Psoas muscle (tissue), 8 donors: Measurements from ENCODE around the gene HK1. TPM values are rescaled to one million over a fixed set of nuclear protein-coding genes. Genes with fewer than 3 reads are reported as not detected.

Source experiments
- ATAC-seq, 4 donors: fragments of 200-7000 bp; cut with Tn5 transposase; one replicate each; pipeline ENCODE4 v1.9.1; 2020; ENCODE audit warnings: moderate library complexity in 3 of 4, mild to moderate bottlenecking in 2 of 4
- DNase-seq, 2 donors: peaks; one replicate each; pipeline ENCODE4 v3.0.0-alpha.2; 2020
- H3K27ac ChIP-seq: fragments of 200-600 bp; one replicate; pipeline ENCODE4 v1.8.0; 2022
- H3K27me3 ChIP-seq, 3 donors: fragments of 200-600 bp in 1 of 3; one replicate each; pipeline versions ENCODE4 v1.6.1 to v1.8.0; 2013 to 2022; ENCODE audit warnings: low read length in 2 of 3, mild to moderate bottlenecking in 2 of 3, moderate library complexity in 1 of 3; ENCODE audit not compliant: insufficient read depth in 3 of 3
- H3K36me3 ChIP-seq, 2 donors: fragments of 200-600 bp in 1 of 2; one replicate each; pipeline versions ENCODE4 v1.6.1 to v1.8.0; 2013 to 2022; ENCODE audit warnings: low read depth in 1 of 2, mild to moderate bottlenecking in 1 of 2, moderate library complexity in 1 of 2; ENCODE audit not compliant: insufficient read depth in 1 of 2
- H3K4me1 ChIP-seq: fragments of 200-600 bp; one replicate; pipeline ENCODE4 v1.8.0; 2022
- H3K4me3 ChIP-seq: fragments of 200-600 bp; one replicate; pipeline ENCODE4 v1.8.0; 2022; ENCODE audit warnings: mild to moderate bottlenecking
- H3K9me3 ChIP-seq: fragments of 200-600 bp; one replicate; pipeline ENCODE4 v1.8.0; 2022
- WGBS, 3 donors: extraction: QIAGEN DNeasy Blood & Tissue Kit; methylation state at CpG; one replicate each; pipeline versions ENCODE4 v1.1.6 to v1.1.7; 2013; 5-methylcytosine and 5-hydroxymethylcytosine counted together
- intact Hi-C, 2 donors: fragments of 100-400 bp; cut with DNase I; formaldehyde crosslinking; loops; one replicate each; pipeline versions ENCODE4 v1.11.0 to v1.14.2; 2022
- polyA plus RNA-seq, 3 donors: library from polyadenylated mRNA; stranded (reverse); fragments of 200-250 nt; gene quantifications; one replicate each; pipeline ENCODE4 v1.2.3, GENCODE V29; 2013
- total RNA-seq, 4 donors: library from RNA; stranded (reverse); fragmentation: NEBNext Ultra II Directional in 2 of 4; extraction: Animal tissue kit (Norgen Biotek cat#: 25700) in 2 of 4; gene quantifications; one replicate each; pipeline versions ENCODE4 v1.2.1 to v1.2.4, GENCODE V29; 2021 to 2023
- TF ChIP-seq, protein P1 (sequence below): fragments of 200-600 bp; IDR thresholded peaks from one replicate; pipeline ENCODE4 v1.8.0; 2022; ENCODE audit warnings: antibody characterized with exemption
- donor health status: healthy with polysubstance abuse.
- donor health status: DM: no; HTN: no; CAD: no; lungs with moderate emphysema.
- donor health status: Bipolar disorder and iron deficiency.
- donor health status: healthy.
- donor health status: DM: yes; HTN: yes; CAD: no.
- donor health status: DM: no; HTN: no; CAD: no.
- donor health status: DM: no; HTN: no; CAD: no.
- donor health status: DM: yes; HTN: yes; CAD: no.

HK1 gene
- total and polyA plus RNA-seq, 7 donors, result 134 to 336 (median 254) TPM

DNA sequence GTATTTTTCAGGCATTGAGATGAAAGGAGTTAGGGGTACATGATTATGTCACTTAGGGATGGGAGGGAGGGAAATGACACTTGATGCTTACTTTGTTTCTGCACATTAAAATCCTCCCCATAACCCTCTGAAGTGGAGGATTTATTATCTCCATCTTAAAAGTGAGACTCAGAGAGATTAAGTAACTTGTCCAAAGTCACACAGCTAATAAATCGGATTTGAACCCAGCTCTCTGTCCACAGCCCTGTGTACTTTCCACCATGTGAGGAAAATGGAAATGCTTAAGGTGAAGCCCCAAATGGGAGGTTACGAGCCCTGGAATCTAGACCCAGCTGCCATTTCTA is 58.6 kb downstream of the HK1 start:
- H3K9me3 ChIP-seq, result no peaks in the 10 kb centered on the region
- peaks cover 84% of the 10 kb centered on the region for H3K4me1 ChIP-seq
- DNase-seq, result no peak
- no peaks in the 10 kb centered on the region for H3K36me3 ChIP-seq
- H3K4me3 ChIP-seq, result no peak overlapping the region
- H3K27ac ChIP-seq, result peak overlapping the region; percentile 43
- no peak for ATAC-seq
- TF ChIP-seq, protein P1, sequence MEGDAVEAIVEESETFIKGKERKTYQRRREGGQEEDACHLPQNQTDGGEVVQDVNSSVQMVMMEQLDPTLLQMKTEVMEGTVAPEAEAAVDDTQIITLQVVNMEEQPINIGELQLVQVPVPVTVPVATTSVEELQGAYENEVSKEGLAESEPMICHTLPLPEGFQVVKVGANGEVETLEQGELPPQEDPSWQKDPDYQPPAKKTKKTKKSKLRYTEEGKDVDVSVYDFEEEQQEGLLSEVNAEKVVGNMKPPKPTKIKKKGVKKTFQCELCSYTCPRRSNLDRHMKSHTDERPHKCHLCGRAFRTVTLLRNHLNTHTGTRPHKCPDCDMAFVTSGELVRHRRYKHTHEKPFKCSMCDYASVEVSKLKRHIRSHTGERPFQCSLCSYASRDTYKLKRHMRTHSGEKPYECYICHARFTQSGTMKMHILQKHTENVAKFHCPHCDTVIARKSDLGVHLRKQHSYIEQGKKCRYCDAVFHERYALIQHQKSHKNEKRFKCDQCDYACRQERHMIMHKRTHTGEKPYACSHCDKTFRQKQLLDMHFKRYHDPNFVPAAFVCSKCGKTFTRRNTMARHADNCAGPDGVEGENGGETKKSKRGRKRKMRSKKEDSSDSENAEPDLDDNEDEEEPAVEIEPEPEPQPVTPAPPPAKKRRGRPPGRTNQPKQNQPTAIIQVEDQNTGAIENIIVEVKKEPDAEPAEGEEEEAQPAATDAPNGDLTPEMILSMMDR, result no peak
- H3K27me3 ChIP-seq, result no peaks in the 10 kb centered on the region
- intact Hi-C loops, result no loop called here
- WGBS, 3 donors, result 80 to 95% (median 90%) methylated on average over 2 of the region's 2 CpGs

DNA sequence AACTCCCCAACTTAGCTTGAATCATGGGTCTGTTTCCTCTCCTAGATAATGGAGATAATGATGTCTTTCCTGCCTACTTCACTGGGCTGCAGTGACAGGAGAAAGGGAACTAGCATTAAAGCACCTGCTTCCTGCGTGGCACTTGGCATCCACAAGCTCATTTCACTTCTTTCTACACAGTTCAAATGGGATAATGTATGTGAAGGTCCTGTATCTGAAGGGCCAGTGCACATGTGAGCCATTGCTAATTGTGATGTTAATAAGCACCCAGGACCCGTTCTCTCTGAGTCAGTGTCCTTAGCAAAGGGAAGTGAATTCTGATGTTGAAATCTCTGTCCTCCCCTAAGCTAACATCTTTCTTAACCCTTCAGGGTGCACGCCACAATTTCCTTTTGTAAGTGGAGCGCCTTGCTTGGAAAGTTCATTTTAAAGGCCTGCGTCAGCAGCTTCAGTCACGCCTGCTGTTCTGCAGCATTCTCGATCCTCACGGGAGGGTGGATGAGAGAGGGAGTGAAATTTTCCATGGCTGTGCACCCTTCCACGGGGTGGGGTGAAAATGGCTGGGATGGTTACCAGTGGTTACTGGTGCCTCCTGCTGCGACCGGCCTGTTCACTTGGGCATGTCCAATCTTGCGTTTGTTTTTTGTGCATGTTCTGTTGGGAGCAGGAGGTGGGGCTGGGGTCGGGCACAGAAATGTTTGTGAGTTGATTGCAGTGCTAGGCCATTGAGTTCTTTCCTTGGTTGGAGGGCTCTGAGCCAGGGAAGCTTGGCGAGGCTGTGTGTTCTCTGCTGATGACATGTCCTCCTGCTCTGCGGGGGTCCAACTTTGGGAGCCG is 59.2 kb downstream of the HK1 start:
- intact Hi-C loops, result no loop called here
- DNase-seq (peak in 1 of 2 donors; percentile 56), ATAC-seq (peak in 3 of 4 donors; percentile 67 to 82 (median 76))
- H3K4me1 ChIP-seq, result peaks cover 87% of the 10 kb centered on the region
- H3K27ac ChIP-seq, result peak overlapping the region; percentile 43
- no peak overlapping the region for H3K4me3 ChIP-seq
- TF ChIP-seq, protein P1, result no peak
- no peaks in the 10 kb centered on the region for H3K9me3 ChIP-seq
- H3K27me3 ChIP-seq, result no peaks in the 10 kb centered on the region
- no peaks in the 10 kb centered on the region for H3K36me3 ChIP-seq
- 33 to 67% (median 47%) methylated on average over 16 of the region's 16 CpGs for WGBS, 3 donors

GRCh38 chr10:69338133-69338456 is 59.8 kb downstream of the HK1 start:
- Histone ChIP-seq H3K27ac (peak overlapping the region; percentile 43), H3K36me3 (no peaks in the 10 kb centered on the region), H3K9me3 (no peaks in the 10 kb centered on the region), H3K4me3 (no peak overlapping the region), H3K27me3 (no peaks in the 10 kb centered on the region), H3K4me1 (peaks cover 81% of the 10 kb centered on the region)
- DNase-seq (peak in 1 of 2 donors; percentile 52), ATAC-seq (peak in 2 of 4 donors; percentile 8 to 15)
- intact Hi-C loops, result no loop called here
- TF ChIP-seq, protein P1, result no peak
- 66 to 91% (median 66%) methylated on average over 8 of the region's 8 CpGs for WGBS, 3 donors

GRCh38 chr10:69338547-69339450 is 60.5 kb downstream of the HK1 start:
- DNase-seq, result peak in 1 of 2 donors; percentile 51
- ATAC-seq, result peak in 2 of 4 donors; percentile 24 to 46
- TF ChIP-seq, protein P1, result no peak
- Histone ChIP-seq H3K27me3 (no peaks in the 10 kb centered on the region), H3K4me3 (no peak overlapping the region), H3K9me3 (no peaks in the 10 kb centered on the region), H3K36me3 (peaks cover 0 to 6% of the 10 kb centered on the region in 2 donors), H3K27ac (peak overlapping the region; percentile 48), H3K4me1 (peaks cover 81% of the 10 kb centered on the region)
- WGBS, 3 donors, result 53 to 69% (median 56%) methylated on average over 9 of the region's 9 CpGs
- intact Hi-C loops, result no loop called here
